SK-N-SH (cell line): ENCODE results near the gene FKBP5. TPM values are rescaled to one million over a fixed set of nuclear protein-coding genes. Genes with fewer than 3 reads are reported as not detected.

Source experiments
- CTCF ChIA-PET: fragments of 300-600, 350-600 bp; formaldehyde crosslinking; extraction: SDS; loops from one replicate; lab custom pipeline; 2021; lab: Yijun Ruan, JAX
- POLR2A ChIA-PET: fragments of 350-600 bp; sonication (Branson Sonifier 250); formaldehyde crosslinking; extraction: SDS; loops from one replicate; lab custom pipeline; 2020; ENCODE audit warnings: antibody characterized with exemption, inconsistent platforms; lab: Yijun Ruan, JAX
- DNase-seq: peaks from one replicate; pipeline ENCODE4 v3.0.0; 2012
- H2AFZ ChIP-seq: fragments of 200-600 bp; sonication (generic); 2 replicates; pipeline ENCODE4 v1.8.1; 2016; ENCODE audit warnings: antibody characterized with exemption, mild to moderate bottlenecking, low read depth
- H3F3A ChIP-seq: fragments of 200-600 bp; sonication (generic); replicated peaks from 2 replicates; pipeline ENCODE3; 2016; ENCODE audit warnings: antibody characterized with exemption, mild to moderate bottlenecking; ENCODE audit not compliant: insufficient read depth
- H3K27ac ChIP-seq, 2 experiments: fragments of 200-500 bp in 1 of 2; fragments of 200-600 bp in 1 of 2; sonication (Bioruptor generic) in 1 of 2; sonication (generic), shearing (Covaris generic) in 1 of 2; 2 replicates each; pipeline versions ENCODE4 v1.5.1 to v1.6.1; 2014 to 2016; ENCODE audit warnings: low read depth in 2 of 2, inconsistent platforms in 1 of 2, low read length in 1 of 2, mild to moderate bottlenecking in 1 of 2, mixed read lengths in 1 of 2
- H3K27me3 ChIP-seq: fragments of 200-600 bp; sonication (generic), shearing (Covaris generic); 2 replicates; pipeline ENCODE4 v1.6.1; 2016; ENCODE audit warnings: mixed run types; ENCODE audit not compliant: insufficient read depth
- H3K36me3 ChIP-seq, 2 experiments: fragments of 200-500 bp in 1 of 2; fragments of 200-600 bp in 1 of 2; sonication (Bioruptor generic) in 1 of 2; sonication (generic) in 1 of 2; replicated peaks in 1 of 2; 2 replicates each; pipeline versions ENCODE3 to v1.5.1; 2014 to 2016; ENCODE audit warnings: low read length in 1 of 2, mild to moderate bottlenecking in 1 of 2; ENCODE audit not compliant: insufficient read depth in 2 of 2, control insufficient read depth in 1 of 2
- H3K4me1 ChIP-seq, 2 experiments: fragments of 200-500 bp in 1 of 2; fragments of 200-600 bp in 1 of 2; sonication (Bioruptor generic) in 1 of 2; sonication (generic), shearing (Covaris generic) in 1 of 2; 2 replicates each; pipeline versions ENCODE4 v1.5.1 to v1.6.1; 2014 to 2016; ENCODE audit warnings: low read depth in 1 of 2, low read length in 1 of 2, mixed run types in 1 of 2; ENCODE audit not compliant: insufficient read depth in 2 of 2, control insufficient read depth in 1 of 2
- H3K4me2 ChIP-seq: fragments of 200-600 bp; sonication (generic), shearing (Covaris generic); 2 replicates; pipeline ENCODE4 v1.6.1; 2017; ENCODE audit warnings: mixed run types
- H3K4me3 ChIP-seq, 2 experiments: fragments of 200-500 bp in 1 of 2; fragments of 200-600 bp in 1 of 2; sonication (Bioruptor generic) in 1 of 2; sonication (generic), shearing (Covaris generic) in 1 of 2; 2 replicates each; pipeline versions ENCODE4 v1.5.1 to v1.8.1; 2014 to 2016; ENCODE audit warnings: low read depth in 2 of 2, inconsistent platforms in 1 of 2, low read length in 1 of 2, mild to moderate bottlenecking in 1 of 2, mixed read lengths in 1 of 2, moderate library complexity in 1 of 2
- H3K79me2 ChIP-seq: fragments of 200-600 bp; sonication (generic); 2 replicates; pipeline ENCODE4 v1.8.1; 2017; ENCODE audit warnings: mild to moderate bottlenecking; ENCODE audit not compliant: insufficient read depth
- H3K9ac ChIP-seq: fragments of 200-600 bp; sonication (generic); 2 replicates; pipeline ENCODE4 v1.6.1; 2017; ENCODE audit warnings: mixed run types
- H3K9me2 ChIP-seq: fragments of 200-600 bp; sonication (generic); 2 replicates; pipeline ENCODE4 v1.6.1; 2017; ENCODE audit warnings: mixed run types
- H3K9me3 ChIP-seq: fragments of 200-600 bp; sonication (generic); 2 replicates; pipeline ENCODE4 v1.6.1; 2017; ENCODE audit warnings: mixed run types, mild to moderate bottlenecking, moderate library complexity
- H4K20me1 ChIP-seq: fragments of 200-600 bp; sonication (generic); 2 replicates; pipeline ENCODE4 v1.6.1; 2017; ENCODE audit warnings: mild to moderate bottlenecking, mixed run types; ENCODE audit not compliant: insufficient read depth
- ELF1 ChIP-seq: IDR thresholded peaks from 2 replicates; pipeline ENCODE4 v1.4.0; 2012
- EP300 ChIP-seq, 2 experiments: IDR thresholded peaks; 2 replicates each; pipeline versions ENCODE4 v1.4.0 to v1.6.1; 2012; ENCODE audit warnings: borderline replicate concordance in 1 of 2, low read depth in 1 of 2, low read length in 1 of 2
- EZH2phosphoT487 ChIP-seq: fragments of 200-600 bp; sonication (generic); IDR thresholded peaks from 2 replicates; pipeline ENCODE4 v1.6.1; 2017; ENCODE audit warnings: low read depth, mixed run types, mild to moderate bottlenecking, antibody characterized with exemption, moderate library complexity, borderline replicate concordance
- FOSL2 ChIP-seq: IDR thresholded peaks from 2 replicates; pipeline ENCODE4 v1.4.0; 2012; ENCODE audit warnings: low read depth, mild to moderate bottlenecking, moderate library complexity, borderline replicate concordance
- FOXM1 ChIP-seq: IDR thresholded peaks from 2 replicates; pipeline ENCODE4 v1.4.0; 2012; ENCODE audit warnings: low read depth, mild to moderate bottlenecking
- JUND ChIP-seq: IDR thresholded peaks from 2 replicates; pipeline ENCODE4 v1.4.0; 2012
- MEF2A ChIP-seq: IDR thresholded peaks from 2 replicates; pipeline ENCODE4 v1.4.0; 2012; ENCODE audit warnings: low read depth, borderline replicate concordance
- NFIC ChIP-seq: IDR thresholded peaks from 2 replicates; pipeline ENCODE4 v1.4.0; 2012; ENCODE audit warnings: borderline replicate concordance
- NRF1 ChIP-seq: IDR thresholded peaks from 2 replicates; pipeline ENCODE4 v1.6.1; 2012; ENCODE audit warnings: low read depth, mild to moderate bottlenecking, low read length
- RCOR1 ChIP-seq: fragments of 150-350 bp; IDR thresholded peaks from 2 replicates; pipeline ENCODE4 v1.6.1; 2017; ENCODE audit warnings: antibody characterized with exemption, low read length
- RXRA ChIP-seq: IDR thresholded peaks from 2 replicates; pipeline ENCODE4 v1.4.0; 2012; ENCODE audit warnings: low read depth, mild to moderate bottlenecking, borderline replicate concordance
- SIN3A ChIP-seq: IDR thresholded peaks from 2 replicates; pipeline ENCODE4 v1.6.1; 2012; ENCODE audit warnings: low read depth, mild to moderate bottlenecking, low read length, moderate library complexity, borderline replicate concordance
- SMC3 ChIP-seq: IDR thresholded peaks from 2 replicates; pipeline ENCODE4 v1.6.1; 2012; ENCODE audit warnings: low read depth, low read length, improper control_type of control experiment
- TAF1 ChIP-seq: IDR thresholded peaks from 2 replicates; pipeline ENCODE4 v1.6.1; 2012; ENCODE audit warnings: low read depth, mild to moderate bottlenecking, low read length, moderate library complexity, borderline replicate concordance
- TCF12 ChIP-seq: IDR thresholded peaks from 2 replicates; pipeline ENCODE4 v1.4.0; 2012
- TEAD4 ChIP-seq: IDR thresholded peaks from 2 replicates; pipeline ENCODE4 v1.4.0; 2012; ENCODE audit warnings: mild to moderate bottlenecking, borderline replicate concordance; ENCODE audit not compliant: insufficient read depth
- YY1 ChIP-seq: IDR thresholded peaks from 2 replicates; pipeline ENCODE4 v1.4.0; 2012; ENCODE audit warnings: low read depth, mild to moderate bottlenecking
- WGBS: methylation state at CpG from one replicate; pipeline ENCODE4 v1.1.6; 2017; ENCODE audit warnings: low lambda C conversion rate; 5-methylcytosine and 5-hydroxymethylcytosine counted together
- polyA plus RNA-seq, 3 experiments: library from polyadenylated mRNA; depleted of rRNA; stranded (reverse); fragments of >200 nt; gene quantifications; 2 replicates each; pipeline ENCODE4 v1.2.3, GENCODE V29; 2012
- TF ChIP-seq, protein P1 (sequence below): fragments of 150-350 bp; IDR thresholded peaks from 2 replicates; pipeline ENCODE4 v1.6.1; 2016; ENCODE audit warnings: mild to moderate bottlenecking, low read depth, low read length
- TF ChIP-seq, protein P2 (sequence below): IDR thresholded peaks from 2 replicates; pipeline ENCODE4; 2012
- TF ChIP-seq, protein P3 (sequence below): fragments of 200-600 bp; sonication (generic); IDR thresholded peaks from 2 replicates; pipeline ENCODE4 v1.6.1; 2017; ENCODE audit warnings: antibody characterized with exemption, mild to moderate bottlenecking, moderate library complexity
- TF ChIP-seq, protein P4 (sequence below): IDR thresholded peaks from 2 replicates; pipeline ENCODE4 v1.4.0; 2012; ENCODE audit warnings: low read depth, borderline replicate concordance
- TF ChIP-seq, protein P5 (sequence below): fragments of 150-350 bp; IDR thresholded peaks from 2 replicates; pipeline ENCODE4 v1.6.1; 2017; ENCODE audit warnings: antibody characterized with exemption, low read length, low read depth, borderline replicate concordance

The FKBP5 gene
- polyA plus RNA-seq, 1 of the 3 experiments (the other 2 are of a cell fraction), result 5.1 TPM

DNA sequence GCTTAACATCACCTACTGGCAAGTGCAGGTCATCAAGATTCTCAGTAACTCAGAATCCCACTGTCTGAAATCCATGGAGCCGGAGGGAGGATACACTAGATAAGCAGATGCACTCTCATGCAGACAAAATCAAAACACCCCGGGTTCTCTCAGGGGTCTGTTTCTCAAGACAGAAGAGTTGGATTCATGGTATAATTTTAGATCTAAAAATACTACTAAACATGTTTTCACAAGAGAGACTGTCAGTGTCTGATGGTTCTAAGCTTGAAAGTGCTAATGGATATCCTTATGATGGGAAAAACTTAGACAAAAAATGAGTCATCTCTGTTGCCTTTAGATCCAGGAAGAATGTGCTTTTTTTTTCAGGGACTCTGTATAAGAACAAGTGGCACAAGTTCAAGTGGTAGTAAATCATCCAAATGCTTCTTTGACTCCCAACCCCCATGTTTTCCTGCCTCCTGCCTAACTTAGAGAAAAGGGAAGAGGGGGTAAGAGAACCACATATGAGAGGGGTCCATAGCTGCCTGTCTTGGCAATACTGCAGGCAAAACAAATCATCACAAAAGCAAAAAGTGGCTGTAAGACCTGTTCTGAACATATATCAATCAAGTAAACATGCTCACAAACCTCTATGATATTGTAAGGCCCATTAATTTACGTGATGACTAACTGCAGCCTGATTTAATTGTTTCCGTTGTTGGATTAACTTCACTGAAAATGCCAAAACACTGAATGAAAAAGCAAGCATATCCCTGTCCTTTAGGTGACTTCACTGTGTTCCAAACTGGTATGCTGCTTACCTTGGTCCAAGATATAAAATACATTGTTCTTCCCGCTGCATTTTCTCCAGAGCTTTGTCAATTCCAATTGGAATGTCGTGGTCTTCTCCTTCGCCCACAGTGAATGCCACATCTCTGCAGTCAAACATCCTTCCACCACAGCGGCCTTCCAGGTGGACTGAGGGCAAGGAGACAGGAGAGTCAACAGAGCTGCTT, 92.0 kb downstream of the FKBP5 start:
- peak overlapping the region; percentile 33; the same call in 1 of the 2 replicates for H3K4me2 ChIP-seq
- no peak overlapping the region; a peak in 1 of 4 replicates for H3K4me3 ChIP-seq
- POLR2A ChIA-PET, result no interaction called here
- H3K27ac ChIP-seq, result peak overlapping the region; percentile 56 to 90
- H3K79me2 ChIP-seq, result no peaks in the 10 kb centered on the region
- H3K9ac ChIP-seq, result peak overlapping the region; percentile 31; the same call in 1 of the 2 replicates
- no peak overlapping the region for H2AFZ ChIP-seq
- DNase-seq, result no peak
- H4K20me1 ChIP-seq, result no peaks in the 10 kb centered on the region
- H3K9me2 ChIP-seq, result no peaks in the 10 kb centered on the region
- CTCF ChIA-PET, result interaction anchor here (1.2 to 7.3 kb wide), 4 partner anchors 9 to 139 kb away, joined by 3 to 42 read pairs (median 8); partner anchors contain the start of gene ARMC12
- TF ChIP-seq SIN3A, result 0 out of 2 replicates have a peak, but pooled peaks have one; percentile 36
- peak; percentile 31; the same call in 1 of the 2 replicates for TF ChIP-seq YY1
- TF ChIP-seq, protein P1, sequence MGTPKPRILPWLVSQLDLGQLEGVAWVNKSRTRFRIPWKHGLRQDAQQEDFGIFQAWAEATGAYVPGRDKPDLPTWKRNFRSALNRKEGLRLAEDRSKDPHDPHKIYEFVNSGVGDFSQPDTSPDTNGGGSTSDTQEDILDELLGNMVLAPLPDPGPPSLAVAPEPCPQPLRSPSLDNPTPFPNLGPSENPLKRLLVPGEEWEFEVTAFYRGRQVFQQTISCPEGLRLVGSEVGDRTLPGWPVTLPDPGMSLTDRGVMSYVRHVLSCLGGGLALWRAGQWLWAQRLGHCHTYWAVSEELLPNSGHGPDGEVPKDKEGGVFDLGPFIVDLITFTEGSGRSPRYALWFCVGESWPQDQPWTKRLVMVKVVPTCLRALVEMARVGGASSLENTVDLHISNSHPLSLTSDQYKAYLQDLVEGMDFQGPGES, result no peak
- peak; percentile 66; the same call in 1 of the 2 replicates for TF ChIP-seq RXRA
- TF ChIP-seq ELF1, result peak; percentile 39; the same call in 1 of the 2 replicates
- no peak for TF ChIP-seq NRF1
- peak; percentile 5 to 77; a peak in 1 of 4 replicates for TF ChIP-seq EP300 (IDR thresholded peaks at IDR 0.05; ENCODE audit: borderline replicate concordance in 1 of 2, low read depth in 1 of 2, low read length in 1 of 2)
- TF ChIP-seq RCOR1, result no peak
- TF ChIP-seq TCF12, result peak; percentile 83
- peak; percentile 69 for TF ChIP-seq NFIC
- TF ChIP-seq, protein P2, sequence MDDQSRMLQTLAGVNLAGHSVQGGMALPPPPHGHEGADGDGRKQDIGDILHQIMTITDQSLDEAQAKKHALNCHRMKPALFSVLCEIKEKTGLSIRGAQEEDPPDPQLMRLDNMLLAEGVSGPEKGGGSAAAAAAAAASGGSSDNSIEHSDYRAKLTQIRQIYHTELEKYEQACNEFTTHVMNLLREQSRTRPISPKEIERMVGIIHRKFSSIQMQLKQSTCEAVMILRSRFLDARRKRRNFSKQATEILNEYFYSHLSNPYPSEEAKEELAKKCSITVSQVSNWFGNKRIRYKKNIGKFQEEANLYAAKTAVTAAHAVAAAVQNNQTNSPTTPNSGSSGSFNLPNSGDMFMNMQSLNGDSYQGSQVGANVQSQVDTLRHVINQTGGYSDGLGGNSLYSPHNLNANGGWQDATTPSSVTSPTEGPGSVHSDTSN, result peak; percentile 93
- TF ChIP-seq, protein P3, sequence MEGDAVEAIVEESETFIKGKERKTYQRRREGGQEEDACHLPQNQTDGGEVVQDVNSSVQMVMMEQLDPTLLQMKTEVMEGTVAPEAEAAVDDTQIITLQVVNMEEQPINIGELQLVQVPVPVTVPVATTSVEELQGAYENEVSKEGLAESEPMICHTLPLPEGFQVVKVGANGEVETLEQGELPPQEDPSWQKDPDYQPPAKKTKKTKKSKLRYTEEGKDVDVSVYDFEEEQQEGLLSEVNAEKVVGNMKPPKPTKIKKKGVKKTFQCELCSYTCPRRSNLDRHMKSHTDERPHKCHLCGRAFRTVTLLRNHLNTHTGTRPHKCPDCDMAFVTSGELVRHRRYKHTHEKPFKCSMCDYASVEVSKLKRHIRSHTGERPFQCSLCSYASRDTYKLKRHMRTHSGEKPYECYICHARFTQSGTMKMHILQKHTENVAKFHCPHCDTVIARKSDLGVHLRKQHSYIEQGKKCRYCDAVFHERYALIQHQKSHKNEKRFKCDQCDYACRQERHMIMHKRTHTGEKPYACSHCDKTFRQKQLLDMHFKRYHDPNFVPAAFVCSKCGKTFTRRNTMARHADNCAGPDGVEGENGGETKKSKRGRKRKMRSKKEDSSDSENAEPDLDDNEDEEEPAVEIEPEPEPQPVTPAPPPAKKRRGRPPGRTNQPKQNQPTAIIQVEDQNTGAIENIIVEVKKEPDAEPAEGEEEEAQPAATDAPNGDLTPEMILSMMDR, result no peak; the same call in 1 of the 2 replicates
- 0 out of 2 replicates have a peak, but pooled peaks have one; percentile 17 for TF ChIP-seq MEF2A
- no peak for TF ChIP-seq EZH2phosphoT487
- no peak for TF ChIP-seq SMC3
- peak; percentile 94 for TF ChIP-seq FOSL2
- peak; percentile 79 for TF ChIP-seq TEAD4
- TF ChIP-seq, protein P4, sequence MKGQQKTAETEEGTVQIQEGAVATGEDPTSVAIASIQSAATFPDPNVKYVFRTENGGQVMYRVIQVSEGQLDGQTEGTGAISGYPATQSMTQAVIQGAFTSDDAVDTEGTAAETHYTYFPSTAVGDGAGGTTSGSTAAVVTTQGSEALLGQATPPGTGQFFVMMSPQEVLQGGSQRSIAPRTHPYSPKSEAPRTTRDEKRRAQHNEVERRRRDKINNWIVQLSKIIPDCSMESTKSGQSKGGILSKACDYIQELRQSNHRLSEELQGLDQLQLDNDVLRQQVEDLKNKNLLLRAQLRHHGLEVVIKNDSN, result no peak
- TF ChIP-seq, protein P5, sequence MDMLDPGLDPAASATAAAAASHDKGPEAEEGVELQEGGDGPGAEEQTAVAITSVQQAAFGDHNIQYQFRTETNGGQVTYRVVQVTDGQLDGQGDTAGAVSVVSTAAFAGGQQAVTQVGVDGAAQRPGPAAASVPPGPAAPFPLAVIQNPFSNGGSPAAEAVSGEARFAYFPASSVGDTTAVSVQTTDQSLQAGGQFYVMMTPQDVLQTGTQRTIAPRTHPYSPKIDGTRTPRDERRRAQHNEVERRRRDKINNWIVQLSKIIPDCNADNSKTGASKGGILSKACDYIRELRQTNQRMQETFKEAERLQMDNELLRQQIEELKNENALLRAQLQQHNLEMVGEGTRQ, result no peak
- peak; percentile 59; the same call in 1 of the 2 replicates for TF ChIP-seq FOXM1
- 0 out of 2 replicates have a peak, but pooled peaks have one; percentile 38 for TF ChIP-seq TAF1
- TF ChIP-seq JUND, result peak; percentile 92
- 32% methylated on average over 8 of the region's 8 CpGs for WGBS
- H3K9me3 ChIP-seq, result no peaks in the 10 kb centered on the region
- no peaks in the 10 kb centered on the region for H3K36me3 ChIP-seq
- peaks cover 35% of the 10 kb centered on the region for H3F3A ChIP-seq
- peaks cover 21 to 36% of the 10 kb centered on the region in 2 experiments for H3K4me1 ChIP-seq
- H3K27me3 ChIP-seq, result no peaks in the 10 kb centered on the region
